ENCODE data around the gene SLC13A2.
"Not testable (repeated sequence)": the region's sequence is repeated elsewhere in the genome, so short reads cannot be mapped to it uniquely, and the experiment has no call there.

Gene SLC13A2

GRCh38 chr17:28519236-28519635, 45.8 kb downstream of the SLC13A2 start:
- DNase-seq, result no peak

GRCh38 chr17:28520687-28521086, 47.2 kb downstream of the SLC13A2 start:
- DNase-seq, result no peak

- DNase-seq, result no peak
Measured at GRCh38 chr17:28521311-28522085, 48.1 kb downstream of the SLC13A2 start.

- not testable (repeated sequence) for DNase-seq
Measured at GRCh38 chr17:28522281-28522680, 48.8 kb downstream of the SLC13A2 start.

- DNase-seq, result no peak
Measured at GRCh38 chr17:28523186-28523585, 49.7 kb downstream of the SLC13A2 start.

- DNase-seq, result no peak
Measured at GRCh38 chr17:28523876-28524275, 50.4 kb downstream of the SLC13A2 start.

GRCh38 chr17:28524476-28525424, 51.3 kb downstream of the SLC13A2 start:
- DNase-seq, result no peak

- no peak for DNase-seq
Measured at GRCh38 chr17:28526381-28526780, 52.9 kb downstream of the SLC13A2 start.

- no peak for DNase-seq
Measured at GRCh38 chr17:28527181-28527681, 53.8 kb downstream of the SLC13A2 start.

- no peak for DNase-seq
Measured at GRCh38 chr17:28527859-28528258, 54.4 kb downstream of the SLC13A2 start.

- no peak for DNase-seq
Measured at GRCh38 chr17:28528327-28529012, 55.0 kb downstream of the SLC13A2 start.

- no peak for DNase-seq
Measured at GRCh38 chr17:28529013-28529400, 55.6 kb downstream of the SLC13A2 start.

- DNase-seq, result no peak
Measured at GRCh38 chr17:28530250-28530649, 56.8 kb downstream of the SLC13A2 start.

GRCh38 chr17:28530926-28531325, 57.5 kb downstream of the SLC13A2 start:
- DNase-seq, result no peak

- DNase-seq, result no peak
Measured at GRCh38 chr17:28532050-28532960, 58.9 kb downstream of the SLC13A2 start.

- no peak for DNase-seq
Measured at GRCh38 chr17:28533091-28533807, 59.8 kb downstream of the SLC13A2 start.

GRCh38 chr17:28534740-28535375, 61.4 kb downstream of the SLC13A2 start:
- DNase-seq, result no peak

GRCh38 chr17:28536532-28537218, 63.2 kb downstream of the SLC13A2 start:
- no peak for DNase-seq

- no peak for DNase-seq
Measured at GRCh38 chr17:28537219-28537610, 63.8 kb downstream of the SLC13A2 start.

GRCh38 chr17:28538296-28538895, 65.0 kb downstream of the SLC13A2 start:
- no peak for DNase-seq

Data from SW 1271 (cell line).